Measurements from ENCODE around the gene FOXO1.
A peak's percentile ranks its signal among the peaks of the same experiment; 100 is the strongest.

Gene FOXO1

GRCh38 chr13:40626561-40626960, 39.9 kb downstream of the FOXO1 start:
- TF ChIP-seq, protein P1, sequence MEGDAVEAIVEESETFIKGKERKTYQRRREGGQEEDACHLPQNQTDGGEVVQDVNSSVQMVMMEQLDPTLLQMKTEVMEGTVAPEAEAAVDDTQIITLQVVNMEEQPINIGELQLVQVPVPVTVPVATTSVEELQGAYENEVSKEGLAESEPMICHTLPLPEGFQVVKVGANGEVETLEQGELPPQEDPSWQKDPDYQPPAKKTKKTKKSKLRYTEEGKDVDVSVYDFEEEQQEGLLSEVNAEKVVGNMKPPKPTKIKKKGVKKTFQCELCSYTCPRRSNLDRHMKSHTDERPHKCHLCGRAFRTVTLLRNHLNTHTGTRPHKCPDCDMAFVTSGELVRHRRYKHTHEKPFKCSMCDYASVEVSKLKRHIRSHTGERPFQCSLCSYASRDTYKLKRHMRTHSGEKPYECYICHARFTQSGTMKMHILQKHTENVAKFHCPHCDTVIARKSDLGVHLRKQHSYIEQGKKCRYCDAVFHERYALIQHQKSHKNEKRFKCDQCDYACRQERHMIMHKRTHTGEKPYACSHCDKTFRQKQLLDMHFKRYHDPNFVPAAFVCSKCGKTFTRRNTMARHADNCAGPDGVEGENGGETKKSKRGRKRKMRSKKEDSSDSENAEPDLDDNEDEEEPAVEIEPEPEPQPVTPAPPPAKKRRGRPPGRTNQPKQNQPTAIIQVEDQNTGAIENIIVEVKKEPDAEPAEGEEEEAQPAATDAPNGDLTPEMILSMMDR (IDR thresholded peaks at IDR 0.05): no peak
- no peak for DNase-seq (ENCODE audit: low spot score)
- Histone ChIP-seq H3K27ac (no peak overlapping the region), H3K4me3 (peak overlapping the region; percentile 10)

DNA sequence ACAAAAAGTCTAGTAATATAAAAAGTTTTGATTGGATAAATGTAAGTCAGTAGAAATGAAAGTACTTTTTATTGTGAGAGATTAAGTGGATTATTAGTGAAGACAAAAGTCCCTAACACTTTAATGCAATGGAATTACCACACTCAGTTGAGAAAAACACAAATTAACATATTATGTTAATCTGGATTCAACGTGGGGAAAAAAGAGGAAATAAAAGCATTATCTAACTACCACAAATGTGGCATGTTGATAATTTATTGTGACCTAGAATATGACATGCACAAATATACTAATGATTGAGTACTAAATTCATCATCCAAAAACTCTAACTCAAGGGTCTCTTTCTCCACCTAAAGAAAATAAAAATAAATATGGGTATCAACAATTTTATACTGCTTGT, 41.5 kb downstream of the FOXO1 start:
- H3K4me3 ChIP-seq: no peak overlapping the region
- no peak overlapping the region for H3K27ac ChIP-seq
- DNase-seq (ENCODE audit: low spot score): no peak
- TF ChIP-seq, protein P1 (IDR thresholded peaks at IDR 0.05): no peak

- TF ChIP-seq, protein P1 (IDR thresholded peaks at IDR 0.05): no peak
- no peak overlapping the region for H3K4me3 ChIP-seq
- no peak overlapping the region for H3K27ac ChIP-seq
- no peak for DNase-seq (ENCODE audit: low spot score)
Measured at GRCh38 chr13:40624383-40624782, 42.1 kb downstream of the FOXO1 start.

GRCh38 chr13:40622761-40623160, 43.7 kb downstream of the FOXO1 start:
- Histone ChIP-seq H3K4me3 (no peak overlapping the region), H3K27ac (no peak overlapping the region)
- DNase-seq (ENCODE audit: low spot score): no peak
- TF ChIP-seq, protein P1 (IDR thresholded peaks at IDR 0.05): no peak

GRCh38 chr13:40622246-40622645, 44.2 kb downstream of the FOXO1 start:
- DNase-seq (ENCODE audit: low spot score): no peak
- H3K27ac ChIP-seq: no peak overlapping the region
- H3K4me3 ChIP-seq: no peak overlapping the region
- TF ChIP-seq, protein P1 (IDR thresholded peaks at IDR 0.05): no peak

DNA sequence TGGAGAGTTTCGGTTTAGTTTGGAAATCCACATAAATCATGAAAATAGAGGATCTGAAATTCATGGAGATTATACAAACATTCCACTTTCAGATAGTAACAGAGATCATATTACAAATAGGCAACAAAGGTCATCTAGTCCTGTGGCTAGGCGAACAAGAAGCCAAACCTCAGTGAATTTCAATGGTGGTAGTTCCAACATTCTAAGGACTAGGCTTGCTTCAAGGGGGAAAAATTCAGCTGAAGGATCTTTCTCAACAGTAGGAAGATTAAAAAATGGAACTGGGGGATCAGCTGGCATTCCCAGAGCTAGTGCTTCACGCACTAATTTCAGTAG, 47.0 kb downstream of the FOXO1 start:
- no peak for DNase-seq (ENCODE audit: low spot score)
- TF ChIP-seq, protein P1 (IDR thresholded peaks at IDR 0.05): no peak
- Histone ChIP-seq H3K4me3 (no peak overlapping the region), H3K27ac (no peak overlapping the region)

DNA sequence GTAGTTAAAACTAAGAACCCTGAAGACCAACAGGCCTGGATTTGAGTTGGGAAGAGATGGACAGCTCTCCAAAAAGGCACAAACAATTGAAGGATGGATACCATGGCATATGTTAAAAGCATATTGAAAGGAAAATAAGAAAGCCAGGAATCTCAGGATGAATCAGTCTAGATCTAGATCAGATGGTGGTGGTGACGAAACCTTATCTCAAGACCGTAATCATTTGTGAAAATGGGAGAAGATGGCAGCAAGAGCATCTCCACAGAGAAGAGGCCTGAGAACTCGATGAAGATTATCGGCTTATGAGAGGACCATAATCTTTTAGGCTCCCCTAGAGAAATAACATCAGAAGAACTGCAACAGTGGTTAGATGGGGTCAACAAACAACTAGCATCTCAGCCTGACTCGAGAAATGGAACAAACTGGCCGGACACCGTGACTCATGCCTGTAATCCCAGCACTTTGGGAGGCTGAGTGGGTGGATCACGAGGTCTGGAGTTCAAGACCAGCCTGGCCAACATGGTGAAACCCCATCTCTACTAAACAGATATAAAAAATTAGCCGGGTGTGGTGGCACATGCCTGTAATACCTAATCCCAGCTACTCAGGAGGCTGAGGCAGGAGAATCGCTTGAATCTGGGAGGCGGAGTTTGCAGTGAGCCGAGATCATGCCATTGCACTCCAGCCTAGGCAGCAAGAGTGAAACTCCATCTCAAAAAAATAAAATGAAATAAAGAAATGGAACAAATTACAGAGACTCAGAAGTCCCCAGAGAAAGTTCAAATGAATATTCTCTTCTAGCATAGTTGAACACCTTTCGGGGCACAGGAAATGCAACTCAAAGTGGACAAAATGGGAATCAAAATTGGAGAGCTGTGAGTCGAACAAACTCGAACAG, 47.6 kb downstream of the FOXO1 start:
- DNase-seq (ENCODE audit: low spot score): no peak
- TF ChIP-seq, protein P1 (IDR thresholded peaks at IDR 0.05): no peak
- Histone ChIP-seq H3K4me3 (no peak overlapping the region), H3K27ac (no peak overlapping the region)
